HG03108 (cell line): ENCODE results near the gene MEGF6.

Experiments used
- ATAC-seq: cut with Tn5 transposase; IDR thresholded peaks from one replicate; pipeline ENCODE4 v1.9.1; 2021; ENCODE audit warnings: moderate library complexity; ENCODE audit not compliant: unreplicated experiment

Gene MEGF6, protein sequence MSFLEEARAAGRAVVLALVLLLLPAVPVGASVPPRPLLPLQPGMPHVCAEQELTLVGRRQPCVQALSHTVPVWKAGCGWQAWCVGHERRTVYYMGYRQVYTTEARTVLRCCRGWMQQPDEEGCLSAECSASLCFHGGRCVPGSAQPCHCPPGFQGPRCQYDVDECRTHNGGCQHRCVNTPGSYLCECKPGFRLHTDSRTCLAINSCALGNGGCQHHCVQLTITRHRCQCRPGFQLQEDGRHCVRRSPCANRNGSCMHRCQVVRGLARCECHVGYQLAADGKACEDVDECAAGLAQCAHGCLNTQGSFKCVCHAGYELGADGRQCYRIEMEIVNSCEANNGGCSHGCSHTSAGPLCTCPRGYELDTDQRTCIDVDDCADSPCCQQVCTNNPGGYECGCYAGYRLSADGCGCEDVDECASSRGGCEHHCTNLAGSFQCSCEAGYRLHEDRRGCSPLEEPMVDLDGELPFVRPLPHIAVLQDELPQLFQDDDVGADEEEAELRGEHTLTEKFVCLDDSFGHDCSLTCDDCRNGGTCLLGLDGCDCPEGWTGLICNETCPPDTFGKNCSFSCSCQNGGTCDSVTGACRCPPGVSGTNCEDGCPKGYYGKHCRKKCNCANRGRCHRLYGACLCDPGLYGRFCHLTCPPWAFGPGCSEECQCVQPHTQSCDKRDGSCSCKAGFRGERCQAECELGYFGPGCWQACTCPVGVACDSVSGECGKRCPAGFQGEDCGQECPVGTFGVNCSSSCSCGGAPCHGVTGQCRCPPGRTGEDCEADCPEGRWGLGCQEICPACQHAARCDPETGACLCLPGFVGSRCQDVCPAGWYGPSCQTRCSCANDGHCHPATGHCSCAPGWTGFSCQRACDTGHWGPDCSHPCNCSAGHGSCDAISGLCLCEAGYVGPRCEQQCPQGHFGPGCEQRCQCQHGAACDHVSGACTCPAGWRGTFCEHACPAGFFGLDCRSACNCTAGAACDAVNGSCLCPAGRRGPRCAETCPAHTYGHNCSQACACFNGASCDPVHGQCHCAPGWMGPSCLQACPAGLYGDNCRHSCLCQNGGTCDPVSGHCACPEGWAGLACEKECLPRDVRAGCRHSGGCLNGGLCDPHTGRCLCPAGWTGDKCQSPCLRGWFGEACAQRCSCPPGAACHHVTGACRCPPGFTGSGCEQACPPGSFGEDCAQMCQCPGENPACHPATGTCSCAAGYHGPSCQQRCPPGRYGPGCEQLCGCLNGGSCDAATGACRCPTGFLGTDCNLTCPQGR (N-terminal part only)

GRCh38 chr1:3611170-3612019 is at the start of gene MEGF6:
Gene MEGF6, minus strand, starts transcription at chr1:3611508. Its CDS starts 240 bp downstream, at chr1:3611268.
- ATAC-seq: no peak

- no peak for ATAC-seq
These were observed 49.4 kb upstream of the MEGF6 start for GRCh38 chr1:3660704-3661103.

GRCh38 chr1:3659093-3659492 is 47.8 kb upstream of the MEGF6 start:
- no peak for ATAC-seq

DNA sequence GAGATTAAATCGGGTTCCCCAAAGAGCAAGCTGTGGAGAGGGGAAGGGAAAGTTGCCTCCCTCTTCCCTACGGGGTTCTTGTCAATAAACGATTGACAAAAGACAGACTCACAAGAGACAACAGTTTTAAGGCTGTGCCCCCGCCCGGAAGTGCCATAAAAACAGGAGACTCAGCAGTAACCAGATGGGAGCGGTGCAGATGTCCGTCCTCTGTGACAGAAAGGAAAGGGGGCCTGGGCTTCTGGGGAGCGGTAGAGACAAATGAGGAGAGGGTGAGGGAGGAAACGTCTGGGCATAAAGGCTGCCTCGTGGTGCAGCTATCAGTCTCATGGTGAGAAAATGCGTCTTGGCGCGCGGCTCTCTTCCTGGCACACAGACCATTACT is 46.9 kb upstream of the MEGF6 start:
- ATAC-seq: no peak

DNA sequence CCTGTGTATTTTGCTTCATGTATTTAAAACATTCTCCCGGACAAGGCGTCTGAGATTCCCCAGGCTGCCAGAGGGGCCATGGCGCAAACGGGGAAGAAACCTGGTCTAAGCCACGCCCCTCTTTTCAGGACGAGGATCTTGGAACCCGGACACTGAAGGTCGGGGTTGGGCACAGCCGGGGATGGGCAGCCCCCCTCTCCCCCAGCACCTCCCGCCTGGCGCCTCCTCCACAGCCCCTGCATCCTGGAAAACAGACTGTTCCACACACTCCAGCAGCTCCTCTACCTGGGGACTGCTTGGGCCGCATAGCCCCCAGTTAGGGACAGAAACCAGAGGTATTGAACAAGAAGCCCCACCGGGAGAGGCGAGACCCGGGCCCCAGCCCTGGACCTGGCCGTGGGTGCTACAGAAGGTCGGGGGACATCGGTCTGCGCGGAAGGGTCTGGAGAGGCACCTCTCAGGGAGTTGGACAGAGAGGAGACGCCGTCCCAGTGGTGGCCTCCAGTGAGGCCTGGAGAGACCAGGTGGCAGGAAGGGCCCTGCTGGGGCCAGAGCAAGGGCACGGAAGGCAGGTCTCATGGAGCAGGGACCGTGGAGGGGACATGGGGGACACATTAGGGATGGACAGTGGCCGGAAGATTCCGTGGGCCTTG is 46.4 kb upstream of the MEGF6 start:
- ATAC-seq: no peak

DNA sequence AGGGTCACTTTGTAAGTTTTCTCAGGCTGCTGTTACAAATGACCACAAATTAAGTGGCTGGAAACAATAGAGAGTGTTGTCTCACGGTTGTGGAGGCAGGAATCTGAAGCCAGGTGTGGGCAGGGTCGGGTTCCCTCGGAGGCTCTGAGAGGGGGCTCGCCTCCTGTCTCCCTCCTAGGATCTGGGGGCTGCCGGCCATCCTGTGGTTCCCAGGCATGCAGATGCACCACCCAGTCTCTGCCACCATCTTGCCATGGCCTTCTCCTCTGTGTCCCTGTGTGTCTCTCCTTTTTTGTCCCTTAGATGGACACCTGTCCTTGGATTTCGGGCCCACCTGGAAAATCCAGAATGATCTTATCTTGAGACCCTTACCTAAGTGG is 45.8 kb upstream of the MEGF6 start:
- no peak for ATAC-seq

- ATAC-seq: peak; percentile 53
These were observed 45.3 kb upstream of the MEGF6 start for GRCh38 chr1:3656450-3657095.

- no peak for ATAC-seq
These were observed 43.4 kb upstream of the MEGF6 start for GRCh38 chr1:3654549-3655281.

- ATAC-seq: no peak
These were observed 41.9 kb upstream of the MEGF6 start for GRCh38 chr1:3653286-3653618.

DNA sequence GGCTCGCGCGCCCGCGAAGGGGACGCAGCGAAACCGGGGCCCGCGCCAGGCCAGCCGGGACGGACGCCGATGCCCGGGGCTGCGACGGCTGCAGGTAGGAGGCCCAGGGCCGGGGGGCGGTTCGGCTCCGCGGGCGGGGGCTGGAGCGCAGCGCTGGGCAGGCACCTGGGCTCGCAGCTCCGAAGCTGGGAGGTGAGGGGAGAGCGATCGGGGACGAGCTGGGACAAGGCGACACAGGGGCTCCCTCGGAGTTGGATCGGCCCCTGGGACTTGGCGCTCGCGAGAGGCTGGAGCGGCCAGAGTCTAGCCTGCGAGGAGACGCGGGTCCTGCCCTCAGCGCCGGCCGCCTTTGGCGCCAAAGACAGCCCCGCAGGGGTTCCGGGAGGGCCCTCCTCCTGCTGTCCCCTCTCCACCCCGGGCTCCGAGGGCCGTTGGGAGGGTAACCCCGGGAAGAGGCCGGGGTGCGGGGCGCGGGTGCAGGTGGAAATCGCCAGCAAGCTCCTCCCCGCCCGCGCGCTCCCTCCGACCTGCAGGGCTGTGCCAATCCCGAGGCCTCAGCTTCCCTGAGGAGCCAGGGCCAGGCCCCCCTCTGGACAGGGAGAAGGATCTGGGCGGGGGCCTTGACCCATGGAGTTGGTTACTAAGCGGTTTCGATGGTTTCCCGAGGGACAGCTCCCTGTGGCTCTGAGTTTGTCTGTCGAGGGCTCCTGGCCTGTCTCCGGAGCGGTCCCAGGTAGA is 41.4 kb upstream of the MEGF6 start:
- ATAC-seq: no peak

DNA sequence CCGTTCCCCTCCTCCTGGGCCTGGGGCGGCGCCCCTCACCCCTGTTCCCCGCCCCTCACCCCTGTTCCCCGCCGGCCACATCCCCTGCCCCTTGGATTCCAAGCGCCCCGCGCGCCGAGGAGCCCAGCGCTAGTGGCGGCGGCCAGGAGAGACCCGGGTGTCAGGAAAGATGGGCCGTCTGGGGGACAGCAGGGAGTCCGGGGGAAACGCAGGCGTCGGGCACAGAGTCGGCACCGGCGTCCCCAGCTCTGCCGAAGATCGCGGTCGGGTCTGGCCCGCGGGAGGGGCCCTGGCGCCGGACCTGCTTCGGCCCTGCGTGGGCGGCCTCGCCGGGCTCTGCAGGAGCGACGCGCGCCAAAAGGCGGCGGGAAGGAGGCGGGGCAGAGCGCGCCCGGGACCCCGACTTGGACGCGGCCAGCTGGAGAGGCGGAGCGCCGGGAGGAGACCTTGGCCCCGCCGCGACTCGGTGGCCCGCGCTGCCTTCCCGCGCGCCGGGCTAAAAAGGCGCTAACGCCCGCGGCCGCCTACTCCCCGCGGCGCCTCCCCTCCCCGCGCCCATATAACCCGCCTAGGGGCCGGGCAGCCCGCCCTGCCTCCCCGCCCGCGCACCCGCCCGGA is 40.7 kb upstream of the MEGF6 start, which contains the start of gene TP73:
Gene TP73, plus strand, starts transcription at position 587 of the 618 bp plus-strand sequence. CDS start 29,850 bp downstream, outside the sequence.
- ATAC-seq: no peak

GRCh38 chr1:3651026-3651929 is 40.0 kb upstream of the MEGF6 start:
- no peak for ATAC-seq

- no peak for ATAC-seq
These were observed 39.1 kb upstream of the MEGF6 start for GRCh38 chr1:3650248-3651025.

DNA sequence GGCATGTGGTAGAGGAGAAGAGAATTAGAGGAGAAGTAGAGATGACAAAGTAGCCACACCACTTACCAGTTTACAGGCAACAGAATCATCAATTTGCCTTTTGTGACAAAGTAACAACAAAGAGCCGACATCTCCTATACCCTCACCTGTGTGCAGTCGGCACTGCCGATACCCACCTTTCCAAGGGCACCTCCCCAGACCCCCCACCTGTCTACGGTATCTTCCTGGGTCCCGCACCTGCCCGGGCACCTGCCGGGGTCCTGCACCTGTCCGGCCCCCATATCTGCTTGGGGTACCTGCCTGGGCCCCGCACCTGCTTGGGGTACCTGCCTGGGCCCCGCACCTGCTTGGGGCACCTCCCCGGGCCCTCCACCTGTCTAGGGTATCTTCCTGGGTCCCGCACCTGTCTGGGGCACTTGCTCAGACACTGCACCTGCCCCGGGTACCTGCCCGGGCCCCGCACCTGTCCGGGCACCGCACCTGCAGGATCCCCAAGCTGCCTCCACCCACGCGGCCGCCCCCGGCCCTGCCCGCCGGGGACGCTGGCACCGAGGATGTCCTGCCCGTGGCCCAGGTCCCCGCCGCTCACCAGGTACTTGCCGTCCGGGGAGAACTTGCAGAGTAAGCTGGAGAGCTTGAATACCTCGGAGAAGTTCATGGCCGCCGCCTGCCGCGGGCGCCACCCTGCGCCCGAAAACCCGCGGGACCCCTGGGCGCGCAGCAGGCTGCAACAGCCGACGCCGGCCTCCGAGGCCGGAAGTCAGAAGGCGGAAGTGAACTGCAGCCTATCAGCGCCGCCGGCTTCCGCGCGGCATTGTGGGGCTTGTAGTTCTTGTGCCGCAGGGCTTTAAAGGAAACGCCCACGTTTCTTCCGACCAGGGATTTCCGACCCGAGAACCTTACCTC is 38.3 kb upstream of the MEGF6 start, which contains the start of gene WRAP73:
Gene WRAP73, minus strand, starts transcription at position 762 of the 906 bp plus-strand sequence. Its CDS starts 104 bp downstream, at position 658.
- ATAC-seq: peak; percentile 65

- ATAC-seq: no peak
These were observed 35.3 kb upstream of the MEGF6 start for GRCh38 chr1:3646596-3646995.
